Measurements from ENCODE around the gene HOMER3. TPM values are rescaled to one million over a fixed set of nuclear protein-coding genes. Genes with fewer than 3 reads are reported as not detected.
"Not testable (repeated sequence)": the region's sequence is repeated elsewhere in the genome, so short reads cannot be mapped to it uniquely, and the experiment has no call there.

Gene HOMER3
- total RNA-seq, 1 donor from 2014 or later, result 279 TPM

- no peak for DNase-seq (ENCODE audit: low read depth in 2 of 2)
These were observed 16.3 kb downstream of the HOMER3 start for GRCh38 chr19:18924684-18925213.

GRCh38 chr19:18922228-18922985 is 18.6 kb downstream of the HOMER3 start:
- DNase-seq (ENCODE audit: low read depth in 2 of 2), result no peak

- DNase-seq (ENCODE audit: low read depth in 2 of 2), result no peak
These were observed 19.4 kb downstream of the HOMER3 start for GRCh38 chr19:18921593-18921992.

GRCh38 chr19:18920400-18920799 is 20.6 kb downstream of the HOMER3 start:
- no peak for DNase-seq (ENCODE audit: low read depth in 2 of 2)

GRCh38 chr19:18919900-18920214 is 21.2 kb downstream of the HOMER3 start:
- DNase-seq (ENCODE audit: low read depth in 2 of 2), result no peak

GRCh38 chr19:18919086-18919899 is 21.7 kb downstream of the HOMER3 start, which contains the start of the genes COPE and DDX49:
Gene COPE, minus strand, starts transcription at chr19:18919387. Its CDS starts 39 bp downstream, at chr19:18919348.
Gene DDX49, plus strand, starts transcription at chr19:18919715. Its CDS starts 27 bp downstream, at chr19:18919742.
- DNase-seq (ENCODE audit: low read depth in 2 of 2), result peak; percentile 100

- DNase-seq (ENCODE audit: low read depth in 2 of 2), result not testable (repeated sequence)
These were observed 23.4 kb downstream of the HOMER3 start for GRCh38 chr19:18917593-18917992.

- peak; percentile 66 to 73 for DNase-seq (ENCODE audit: low read depth in 2 of 2)
These were observed 25.4 kb downstream of the HOMER3 start for GRCh38 chr19:18915639-18916038.

GRCh38 chr19:18913466-18913865 is 27.6 kb downstream of the HOMER3 start:
- DNase-seq (ENCODE audit: low read depth in 2 of 2), result no peak

GRCh38 chr19:18912933-18913332 is 28.1 kb downstream of the HOMER3 start:
- no peak for DNase-seq (ENCODE audit: low read depth in 2 of 2)

- DNase-seq (ENCODE audit: low read depth in 2 of 2), result no peak
These were observed 30.1 kb downstream of the HOMER3 start for GRCh38 chr19:18910801-18911436.

- DNase-seq (ENCODE audit: low read depth in 2 of 2), result no peak
These were observed 31.0 kb downstream of the HOMER3 start for GRCh38 chr19:18910010-18910409.

- DNase-seq (ENCODE audit: low read depth in 2 of 2), result no peak
These were observed 31.9 kb downstream of the HOMER3 start for GRCh38 chr19:18908917-18909619.

GRCh38 chr19:18906605-18907519 is 34.2 kb downstream of the HOMER3 start:
- no peak for DNase-seq (ENCODE audit: low read depth in 2 of 2)

- no peak for DNase-seq (ENCODE audit: low read depth in 2 of 2)
These were observed 35.3 kb downstream of the HOMER3 start for GRCh38 chr19:18905513-18906236.

GRCh38 chr19:18905058-18905456 is 36.0 kb downstream of the HOMER3 start:
- DNase-seq (ENCODE audit: low read depth in 2 of 2), result no peak

GRCh38 chr19:18904334-18905057 is 36.5 kb downstream of the HOMER3 start:
- DNase-seq (ENCODE audit: low read depth in 2 of 2), result no peak

GRCh38 chr19:18903156-18904037 is 37.6 kb downstream of the HOMER3 start:
- DNase-seq (ENCODE audit: low read depth in 2 of 2), result no peak

Data from lung microvascular endothelial cell (primary cell).